Stimulated activated CD4-positive, alpha-beta T cell treated with anti-CD3 and anti-CD28 coated beads, Interleukin-4, amount 100 ng/mL, for 24 hours (primary cell): Measurements from ENCODE around the gene SLC2A3.
A peak's percentile ranks its signal among the peaks of the same experiment; 100 is the strongest.
"Not testable (repeated sequence)": the region's sequence is repeated elsewhere in the genome, so short reads cannot be mapped to it uniquely, and the experiment has no call there.

Experiments used
- DNase-seq: peaks from one replicate; pipeline ENCODE4 v3.0.0-alpha.2; 2020

Gene SLC2A3

GRCh38 chr12:7935590-7936581, at the start of gene SLC2A3:
TSS of gene SLC2A3 (minus strand) at chr12:7936187. CDS start at chr12:7936034, 153 bp downstream.
- DNase-seq, result peak; percentile 77

GRCh38 chr12:7984900-7985299, 48.9 kb upstream of the SLC2A3 start:
- DNase-seq, result no peak

- DNase-seq, result not testable (repeated sequence)
Observed at GRCh38 chr12:7983460-7983859, 47.5 kb upstream of the SLC2A3 start.

- DNase-seq, result not testable (repeated sequence)
Observed at GRCh38 chr12:7983019-7983418, 47.0 kb upstream of the SLC2A3 start.

- not testable (repeated sequence) for DNase-seq
Observed at GRCh38 chr12:7982332-7982735, 46.3 kb upstream of the SLC2A3 start.

- DNase-seq, result no peak
Observed at GRCh38 chr12:7981446-7981845, 45.5 kb upstream of the SLC2A3 start.

GRCh38 chr12:7977351-7978124, 41.6 kb upstream of the SLC2A3 start:
- DNase-seq, result not testable (repeated sequence)

GRCh38 chr12:7973457-7973825, 37.5 kb upstream of the SLC2A3 start:
- no peak for DNase-seq

- DNase-seq, result no peak
Observed at GRCh38 chr12:7972734-7973456, 36.9 kb upstream of the SLC2A3 start.

- DNase-seq, result not testable (repeated sequence)
Observed at GRCh38 chr12:7972269-7972668, 36.3 kb upstream of the SLC2A3 start.

- not testable (repeated sequence) for DNase-seq
Observed at GRCh38 chr12:7971765-7972164, 35.8 kb upstream of the SLC2A3 start.

- peak; percentile 88 for DNase-seq
Observed at GRCh38 chr12:7970475-7971252, 34.7 kb upstream of the SLC2A3 start.

GRCh38 chr12:7966563-7966962, 30.6 kb upstream of the SLC2A3 start:
- DNase-seq, result no peak

- not testable (repeated sequence) for DNase-seq
Observed at GRCh38 chr12:7964669-7965068, 28.7 kb upstream of the SLC2A3 start.

- no peak for DNase-seq
Observed at GRCh38 chr12:7961395-7962178, 25.6 kb upstream of the SLC2A3 start.

- peak; percentile 41 for DNase-seq
Observed at GRCh38 chr12:7959701-7960121, 23.7 kb upstream of the SLC2A3 start.

- no peak for DNase-seq
Observed at GRCh38 chr12:7959278-7959677, 23.3 kb upstream of the SLC2A3 start.

GRCh38 chr12:7954877-7955276, 18.9 kb upstream of the SLC2A3 start:
- DNase-seq, result not testable (repeated sequence)

- not testable (repeated sequence) for DNase-seq
Observed at GRCh38 chr12:7954418-7954817, 18.4 kb upstream of the SLC2A3 start.

- not testable (repeated sequence) for DNase-seq
Observed at GRCh38 chr12:7953912-7954311, 17.9 kb upstream of the SLC2A3 start.

GRCh38 chr12:7951671-7952070, 15.7 kb upstream of the SLC2A3 start:
- DNase-seq, result no peak
